Tibial nerve (tissue), 3 donors: ENCODE results near the gene NEUROD2.

ENCODE experiments used
- POLR2A ChIP-seq, 2 donors: fragments of 450-650 bp; IDR thresholded peaks; one replicate each; pipeline ENCODE4 v1.6.1; 2017; ENCODE audit warnings: antibody characterized with exemption in 2 of 2, mild to moderate bottlenecking in 2 of 2, moderate library complexity in 2 of 2
- TF ChIP-seq, protein P1 (sequence below), 5 experiments: fragments of 200-600 bp in 3 of 5; fragments of 450-650 bp in 2 of 5; sonication (generic) in 3 of 5; IDR thresholded peaks; one replicate each; pipeline ENCODE4 v1.5.1; 2016 to 2019; ENCODE audit warnings: antibody characterized with exemption in 5 of 5, mild to moderate bottlenecking in 3 of 5, moderate library complexity in 2 of 5

DNA sequence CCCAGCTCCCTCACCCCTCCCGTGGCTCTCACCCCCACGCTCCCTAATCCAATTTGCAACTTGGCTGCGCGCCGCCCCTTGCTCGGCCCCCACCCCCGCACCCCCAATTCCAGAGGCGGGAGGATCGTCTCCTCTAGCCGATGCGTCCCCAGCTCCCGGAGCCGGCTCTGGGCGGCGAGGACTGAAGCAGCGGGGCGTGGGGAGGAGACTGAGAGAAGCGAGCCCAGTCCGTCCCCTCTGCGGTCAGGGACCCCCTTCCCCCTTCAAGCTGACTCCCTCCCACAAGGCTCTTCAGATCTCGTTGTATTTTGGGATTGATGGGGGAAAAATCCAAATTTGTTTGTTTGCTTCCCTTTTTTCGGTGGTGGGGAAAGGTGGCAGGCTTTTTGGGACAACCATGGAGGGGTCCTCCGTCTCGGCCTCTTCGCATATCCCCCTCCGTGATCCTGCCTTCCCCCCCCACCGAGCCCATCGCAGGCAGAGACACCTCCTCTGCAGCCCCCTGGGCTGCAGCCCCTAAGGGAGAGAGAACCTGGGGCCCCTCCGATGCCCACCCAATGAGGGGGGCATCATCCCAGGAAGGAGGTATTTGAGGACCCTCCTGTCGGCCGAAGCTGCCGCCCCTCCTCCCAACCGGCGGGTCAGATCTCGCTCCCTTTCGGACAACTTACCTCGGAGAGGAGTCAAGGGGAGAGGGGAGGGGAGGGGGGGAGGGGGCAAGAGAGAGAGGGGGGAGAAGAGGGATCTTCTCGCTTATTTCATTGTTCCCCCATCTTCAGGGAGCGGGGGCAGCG lies 466 bp downstream of the NEUROD2 start:
- TF ChIP-seq, protein P1, sequence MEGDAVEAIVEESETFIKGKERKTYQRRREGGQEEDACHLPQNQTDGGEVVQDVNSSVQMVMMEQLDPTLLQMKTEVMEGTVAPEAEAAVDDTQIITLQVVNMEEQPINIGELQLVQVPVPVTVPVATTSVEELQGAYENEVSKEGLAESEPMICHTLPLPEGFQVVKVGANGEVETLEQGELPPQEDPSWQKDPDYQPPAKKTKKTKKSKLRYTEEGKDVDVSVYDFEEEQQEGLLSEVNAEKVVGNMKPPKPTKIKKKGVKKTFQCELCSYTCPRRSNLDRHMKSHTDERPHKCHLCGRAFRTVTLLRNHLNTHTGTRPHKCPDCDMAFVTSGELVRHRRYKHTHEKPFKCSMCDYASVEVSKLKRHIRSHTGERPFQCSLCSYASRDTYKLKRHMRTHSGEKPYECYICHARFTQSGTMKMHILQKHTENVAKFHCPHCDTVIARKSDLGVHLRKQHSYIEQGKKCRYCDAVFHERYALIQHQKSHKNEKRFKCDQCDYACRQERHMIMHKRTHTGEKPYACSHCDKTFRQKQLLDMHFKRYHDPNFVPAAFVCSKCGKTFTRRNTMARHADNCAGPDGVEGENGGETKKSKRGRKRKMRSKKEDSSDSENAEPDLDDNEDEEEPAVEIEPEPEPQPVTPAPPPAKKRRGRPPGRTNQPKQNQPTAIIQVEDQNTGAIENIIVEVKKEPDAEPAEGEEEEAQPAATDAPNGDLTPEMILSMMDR (IDR thresholded peaks at IDR 0.05) = no peak
- TF ChIP-seq POLR2A (IDR thresholded peaks at IDR 0.05) = no peak
